Mesenchymal stem cell (in vitro differentiated cells and primary cell): ENCODE measurements around the gene C19orf85.

Source experiments
- DNase-seq: peaks from one replicate; pipeline ENCODE4 v3.0.0-alpha.2; 2013
- H2AFZ ChIP-seq: one replicate; pipeline ENCODE4 v1.6.1; 2013; ENCODE audit warnings: low read depth, mild to moderate bottlenecking, control low read depth, inconsistent platforms, low read length, moderate library complexity
- H2AK5ac ChIP-seq: 2 replicates; pipeline ENCODE4 v1.6.1; 2013; ENCODE audit warnings: low read length, moderate library complexity, mild to moderate bottlenecking, inconsistent platforms; ENCODE audit not compliant: severe bottlenecking
- H2BK120ac ChIP-seq: one replicate; pipeline ENCODE4 v1.6.1; 2013; ENCODE audit warnings: low read depth, mild to moderate bottlenecking, inconsistent platforms, low read length, moderate library complexity
- H2BK12ac ChIP-seq, 2 experiments: one replicate each; pipeline ENCODE4 v1.6.1; 2013; ENCODE audit warnings: inconsistent platforms in 2 of 2, low read length in 2 of 2, mild to moderate bottlenecking in 2 of 2, moderate library complexity in 2 of 2, control low read depth in 1 of 2
- H2BK15ac ChIP-seq: one replicate; pipeline ENCODE4 v1.6.1; 2013; ENCODE audit warnings: mild to moderate bottlenecking, low read depth, inconsistent platforms; ENCODE audit not compliant: poor library complexity, severe bottlenecking
- H2BK5ac ChIP-seq: 2 replicates; pipeline ENCODE4 v1.6.1; 2013; ENCODE audit warnings: low read depth, mild to moderate bottlenecking, low read length, control low read depth, inconsistent platforms; ENCODE audit not compliant: poor library complexity, severe bottlenecking
- H3K14ac ChIP-seq, 2 experiments: one replicate each; pipeline ENCODE4 v1.6.1; 2013; ENCODE audit warnings: inconsistent platforms in 2 of 2, low read length in 2 of 2, control low read depth in 1 of 2, mild to moderate bottlenecking in 1 of 2, moderate library complexity in 1 of 2
- H3K18ac ChIP-seq, 2 experiments: one replicate each; pipeline ENCODE4 v1.6.1; 2013; ENCODE audit warnings: inconsistent platforms in 2 of 2, low read length in 2 of 2, control low read depth in 1 of 2, low read depth in 1 of 2, mild to moderate bottlenecking in 1 of 2
- H3K23ac ChIP-seq, 2 experiments: one replicate each; pipeline ENCODE4 v1.6.1; 2013; ENCODE audit warnings: inconsistent platforms in 2 of 2, low read length in 2 of 2, mild to moderate bottlenecking in 2 of 2, moderate library complexity in 2 of 2, control low read depth in 1 of 2
- H3K27ac ChIP-seq: 2 replicates; pipeline ENCODE4 v1.5.1; 2013; ENCODE audit warnings: mild to moderate bottlenecking, moderate library complexity, low read length, control low read depth, inconsistent platforms; ENCODE audit not compliant: poor library complexity, severe bottlenecking
- H3K27me3 ChIP-seq, 2 experiments: 2 replicates each; pipeline versions ENCODE4 v1.6.1 to v1.7.0; 2013; ENCODE audit warnings: low read length in 2 of 2, mild to moderate bottlenecking in 2 of 2, moderate library complexity in 2 of 2, control low read depth in 1 of 2, inconsistent platforms in 1 of 2; ENCODE audit not compliant: control insufficient read depth in 1 of 2, insufficient read depth in 1 of 2
- H3K36me3 ChIP-seq, 2 experiments: 2 replicates each; pipeline versions ENCODE4 v1.6.1 to v1.7.0; 2013; ENCODE audit warnings: low read length in 2 of 2, control low read depth in 1 of 2, inconsistent platforms in 1 of 2, low read depth in 1 of 2, mild to moderate bottlenecking in 1 of 2; ENCODE audit not compliant: insufficient read depth in 2 of 2, control insufficient read depth in 1 of 2
- H3K4ac ChIP-seq, 2 experiments: one replicate each; pipeline ENCODE4 v1.6.1; 2013; ENCODE audit warnings: inconsistent platforms in 2 of 2, low read length in 2 of 2, mild to moderate bottlenecking in 2 of 2, moderate library complexity in 2 of 2, control low read depth in 1 of 2, low read depth in 1 of 2
- H3K4me1 ChIP-seq: 2 replicates; pipeline ENCODE4 v1.6.1; 2013; ENCODE audit warnings: low read depth, low read length, control low read depth; ENCODE audit not compliant: control insufficient read depth, insufficient read depth
- H3K4me2 ChIP-seq: 2 replicates; pipeline ENCODE4 v1.6.1; 2013; ENCODE audit warnings: low read length, mild to moderate bottlenecking, inconsistent platforms; ENCODE audit not compliant: poor library complexity, severe bottlenecking
- H3K4me3 ChIP-seq, 2 experiments: 2 replicates each; pipeline versions ENCODE4 v1.5.1 to v1.7.0; 2013; ENCODE audit warnings: low read length in 2 of 2, mild to moderate bottlenecking in 2 of 2, control low read depth in 1 of 2, low read depth in 1 of 2; ENCODE audit not compliant: insufficient read depth in 1 of 2
- H3K79me1 ChIP-seq: replicated peaks from 2 replicates; pipeline ENCODE4 v1.6.1; 2013; ENCODE audit warnings: mild to moderate bottlenecking, control low read depth, low read length, inconsistent platforms; ENCODE audit not compliant: poor library complexity, severe bottlenecking
- H3K9ac ChIP-seq: 2 replicates; pipeline ENCODE4 v1.7.0; 2013; ENCODE audit warnings: mild to moderate bottlenecking, low read length, moderate library complexity
- H3K9me3 ChIP-seq: 2 replicates; pipeline ENCODE4 v1.7.0; 2013; ENCODE audit warnings: mild to moderate bottlenecking, low read length; ENCODE audit not compliant: control insufficient read depth
- H4K8ac ChIP-seq: one replicate; pipeline ENCODE4 v1.6.1; 2013; ENCODE audit warnings: inconsistent platforms, mild to moderate bottlenecking, low read length, moderate library complexity
- H4K91ac ChIP-seq: one replicate; pipeline ENCODE4 v1.6.1; 2013; ENCODE audit warnings: mild to moderate bottlenecking, low read length, inconsistent platforms
- WGBS: methylation state at CpG from one replicate; pipeline ENCODE4 v1.1.7; 2013; ENCODE audit warnings: mixed read lengths; 5-methylcytosine and 5-hydroxymethylcytosine counted together

C19orf85 gene

DNA sequence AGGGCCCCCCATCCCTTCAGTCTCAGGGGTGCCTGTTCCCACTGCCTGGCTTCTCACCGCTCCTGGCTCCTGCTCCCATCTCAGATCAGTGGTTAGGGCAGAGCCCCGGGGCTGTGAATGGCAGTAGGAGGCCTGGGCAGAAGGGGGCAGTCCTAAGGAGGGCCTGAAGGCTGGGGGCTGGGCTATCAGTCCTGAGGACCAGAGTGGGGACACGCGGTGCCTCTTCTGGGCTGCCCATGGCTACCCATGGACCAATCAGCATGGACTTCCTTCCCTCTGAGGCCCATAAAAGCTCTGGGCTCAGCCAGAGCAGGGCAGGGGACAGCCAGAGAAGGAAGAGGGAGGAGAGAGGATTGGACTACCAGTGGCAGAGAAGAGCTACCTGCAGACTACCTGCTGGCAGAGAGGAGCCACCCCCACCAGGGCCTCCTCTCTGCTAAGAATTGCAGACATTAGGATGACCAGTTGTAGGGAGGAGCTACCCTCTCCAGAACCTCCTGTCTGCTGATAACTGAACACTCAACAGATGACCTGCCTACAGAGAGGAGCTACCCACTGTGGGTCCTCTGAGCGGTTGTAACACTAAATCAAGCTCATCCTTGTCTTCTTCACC, 44.8 kb downstream of the C19orf85 start:
- Histone ChIP-seq H3K14ac (no peak overlapping the region), H3K4me3 (no peak overlapping the region), H3K4ac (no peak overlapping the region), H4K8ac (no peak overlapping the region), H3K27me3 (peaks cover 17 to 37% of the 10 kb centered on the region in 2 experiments), H2AFZ (no peak overlapping the region), H3K4me2 (no peak overlapping the region), H3K18ac (no peak overlapping the region), H3K27ac (no peak overlapping the region), H3K79me1 (no peaks in the 10 kb centered on the region), H2BK120ac (no peak overlapping the region), H3K9me3 (no peaks in the 10 kb centered on the region), H3K4me1 (no peaks in the 10 kb centered on the region), H3K9ac (no peak overlapping the region), H2BK12ac (no peak overlapping the region), H2BK5ac (no peak overlapping the region), H4K91ac (no peak overlapping the region), H3K36me3 (no peaks in the 10 kb centered on the region), H2BK15ac (no peak overlapping the region), H2AK5ac (no peak overlapping the region), H3K23ac (no peak overlapping the region)
- WGBS: 74% methylated on average over 5 of the region's 5 CpGs
- DNase-seq: no peak

DNA sequence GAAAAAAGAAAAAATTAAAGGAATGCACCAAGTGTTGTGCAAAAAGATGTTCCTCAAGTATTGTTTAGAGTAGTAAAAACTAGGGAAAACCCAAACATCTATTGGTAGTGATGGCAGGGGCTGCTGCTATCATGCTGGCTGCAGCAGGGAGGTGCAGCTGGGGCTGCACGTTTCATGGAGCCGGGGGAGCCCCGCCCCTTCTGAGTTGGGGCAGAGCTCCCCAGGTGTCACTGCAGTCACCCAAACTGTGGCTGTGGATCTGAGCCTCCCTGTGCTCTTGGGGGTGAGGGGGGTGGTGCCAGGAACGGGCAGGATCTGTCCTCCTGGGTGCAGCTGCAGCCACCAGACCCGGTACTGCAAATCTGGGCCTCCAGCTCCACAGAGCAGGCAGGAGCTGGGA, 45.4 kb downstream of the C19orf85 start:
- Histone ChIP-seq H3K14ac (no peak overlapping the region), H3K18ac (no peak overlapping the region), H3K4ac (no peak overlapping the region), H2BK12ac (no peak overlapping the region), H2BK15ac (no peak overlapping the region), H3K27ac (no peak overlapping the region), H2BK120ac (no peak overlapping the region), H3K9me3 (no peaks in the 10 kb centered on the region), H2AFZ (no peak overlapping the region), H3K4me1 (no peaks in the 10 kb centered on the region), H3K4me3 (no peak overlapping the region), H3K23ac (no peak overlapping the region), H3K79me1 (no peaks in the 10 kb centered on the region), H4K91ac (no peak overlapping the region), H4K8ac (no peak overlapping the region), H3K27me3 (peaks cover 12 to 32% of the 10 kb centered on the region in 2 experiments), H3K9ac (no peak overlapping the region), H3K4me2 (no peak overlapping the region), H2BK5ac (no peak overlapping the region), H3K36me3 (no peaks in the 10 kb centered on the region), H2AK5ac (no peak overlapping the region)
- DNase-seq: no peak
- 79% methylated on average over 5 of the region's 5 CpGs for WGBS

DNA sequence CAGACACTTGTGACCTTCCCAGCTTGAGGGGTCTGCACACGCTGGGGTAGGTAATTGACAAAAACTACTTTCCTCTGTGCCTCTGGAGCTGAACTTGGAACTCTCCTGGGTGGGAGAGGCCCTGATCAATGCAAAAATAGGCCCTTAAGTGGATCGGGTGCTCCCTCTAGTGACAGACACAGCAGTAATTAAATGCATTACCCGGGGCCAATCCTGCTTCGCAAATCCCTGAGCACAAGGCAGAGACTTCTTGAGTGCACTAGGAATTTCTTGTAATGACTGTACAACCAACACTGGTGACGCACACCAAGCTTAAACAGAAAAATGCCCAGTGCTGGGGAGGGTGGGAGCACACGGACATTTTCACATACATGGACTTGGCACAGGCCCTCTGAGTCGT, 46.4 kb downstream of the C19orf85 start:
- Histone ChIP-seq H3K4me3 (no peak overlapping the region), H3K4ac (no peak overlapping the region), H4K91ac (no peak overlapping the region), H3K18ac (no peak overlapping the region), H3K36me3 (no peaks in the 10 kb centered on the region), H2AFZ (no peak overlapping the region), H3K27me3 (peaks cover 9 to 26% of the 10 kb centered on the region in 2 experiments), H2AK5ac (no peak overlapping the region), H3K4me1 (no peaks in the 10 kb centered on the region), H2BK5ac (no peak overlapping the region), H3K14ac (no peak overlapping the region), H2BK15ac (no peak overlapping the region), H3K9me3 (no peaks in the 10 kb centered on the region), H3K27ac (no peak overlapping the region), H3K79me1 (no peaks in the 10 kb centered on the region), H3K9ac (no peak overlapping the region), H3K4me2 (no peak overlapping the region), H3K23ac (no peak overlapping the region), H4K8ac (no peak overlapping the region), H2BK12ac (no peak overlapping the region), H2BK120ac (no peak overlapping the region)
- 20% methylated on average over 7 of the region's 7 CpGs for WGBS
- DNase-seq: peak; percentile 86
